Ovary (tissue), 9 donors: ENCODE data around the gene HS6ST3. TPM values are rescaled to one million over a fixed set of nuclear protein-coding genes. Genes with fewer than 3 reads are reported as not detected.

ENCODE experiments used
- DNase-seq, 5 donors: peaks; one replicate each; pipeline ENCODE4 v3.0.0-alpha.2; 2019 to 2020
- H3K27ac ChIP-seq, 2 donors: fragments of 200-600 bp; one replicate each; pipeline versions ENCODE4 v1.5.1 to v1.8.0; 2019 to 2022
- H3K27me3 ChIP-seq: fragments of 200-600 bp; one replicate; pipeline ENCODE4 v1.8.0; 2022
- H3K36me3 ChIP-seq: fragments of 200-600 bp; sonication (generic); one replicate; pipeline ENCODE4 v1.5.1; 2019
- H3K4me1 ChIP-seq: one replicate; pipeline ENCODE4 v1.8.1; 2013; ENCODE audit warnings: mild to moderate bottlenecking, moderate library complexity; ENCODE audit not compliant: insufficient read depth
- H3K4me3 ChIP-seq: fragments of 200-600 bp; sonication (generic); one replicate; pipeline ENCODE4 v1.5.1; 2017
- H3K9me3 ChIP-seq, 2 donors: fragments of 200-600 bp in 1 of 2; sonication (generic) in 1 of 2; one replicate each; pipeline versions ENCODE4 v1.5.1 to v1.8.1; 2013 to 2019; ENCODE audit warnings: mild to moderate bottlenecking in 1 of 2, moderate library complexity in 1 of 2
- CTCF ChIP-seq, 3 donors: fragments of 450-650 bp in 2 of 3; fragments of 200-600 bp in 1 of 3; IDR thresholded peaks; one replicate each; pipeline versions ENCODE4 v1.5.1 to v1.8.0; 2016 to 2022; ENCODE audit warnings: antibody characterized with exemption in 3 of 3, mild to moderate bottlenecking in 1 of 3
- EP300 ChIP-seq: sonication (generic); formaldehyde crosslinking; IDR thresholded peaks from one replicate; pipeline ENCODE4 v1.6.1; 2017; ENCODE audit warnings: antibody characterized with exemption
- POLR2A ChIP-seq: fragments of 450-650 bp; IDR thresholded peaks from one replicate; pipeline ENCODE4 v1.6.1; 2017; ENCODE audit warnings: antibody characterized with exemption, mild to moderate bottlenecking, moderate library complexity
- WGBS, 3 donors: extraction: QIAGEN DNeasy Blood & Tissue Kit in 1 of 3; methylation state at CpG; one replicate each; pipeline versions ENCODE4 v1.1.5 to v1.1.7; 2013 to 2017; 5-methylcytosine and 5-hydroxymethylcytosine counted together
- intact Hi-C, 4 donors: fragments of 100-400 bp; cut with DNase I; formaldehyde crosslinking; loops; one replicate each; pipeline versions ENCODE4 v1.11.0 to v1.15.1; 2022 to 2023
- polyA plus RNA-seq, 2 donors: library from polyadenylated mRNA; stranded (reverse); fragments of 200-250 nt in 1 of 2; fragments of 350-450 nt in 1 of 2; fragmentation: Illumina TruSeq in 1 of 2; extraction: RNeasy Lipid Tissue Mini Kit (QIAGEN cat#74804) in 1 of 2; gene quantifications; one replicate each; pipeline ENCODE4 v1.2.3, GENCODE V29; 2013 to 2014
- total RNA-seq, 7 donors: library from RNA; depleted of rRNA in 2 of 7; stranded (reverse); fragments of >200 nt in 2 of 7; fragmentation: NEBNext Ultra II Directional in 3 of 7; extraction: Animal tissue kit (Norgen Biotek cat#: 25700) in 3 of 7; gene quantifications; one replicate each; pipeline versions ENCODE4 v1.1.0 to v1.2.4, GENCODE V29; 2016 to 2023
- donor health status: DM: no; HTN: no; CAD: no; lungs with moderate emphysema.
- donor health status: DM: no; HTN: no; CAD: no.
- donor health status: Bipolar disorder and iron deficiency.
- donor health status: DM: yes; HTN: yes; CAD: no.
- donor health status: DM: no; HTN: no; CAD: no.
- donor health status: DM: yes; HTN: yes; CAD: no.

Gene HS6ST3
- total and polyA plus RNA-seq, 9 donors, result 0.05 to 0.46 (median 0.19) TPM; not detected in 3

- WGBS, 3 donors, result 90 to 97% (median 92%) methylated on average over 4 of the region's 4 CpGs
- Histone ChIP-seq H3K4me1 (no peaks in the 10 kb centered on the region), H3K4me3 (no peak overlapping the region), H3K27me3 (no peaks in the 10 kb centered on the region), H3K9me3 (no peaks in the 10 kb centered on the region), H3K27ac (no peak overlapping the region), H3K36me3 (no peaks in the 10 kb centered on the region)
- no peak for DNase-seq
- TF ChIP-seq POLR2A (no peak), CTCF (IDR thresholded peaks at IDR 0.05) (no peak), EP300 (no peak)
- intact Hi-C loops, result no loop called here
Measured at GRCh38 chr13:96252903-96253302, 163.0 kb downstream of the HS6ST3 start.

GRCh38 chr13:96273196-96273595, 183.3 kb downstream of the HS6ST3 start:
- intact Hi-C loops, result no loop called here
- Histone ChIP-seq H3K4me3 (no peak overlapping the region), H3K27me3 (no peaks in the 10 kb centered on the region), H3K27ac (no peak overlapping the region), H3K9me3 (no peaks in the 10 kb centered on the region), H3K36me3 (no peaks in the 10 kb centered on the region), H3K4me1 (no peaks in the 10 kb centered on the region)
- DNase-seq, result no peak
- whole genome bisulfite sequencing, 3 donors, result 45 to 55% (median 51%) methylated on average over 1 of the region's 1 CpG
- TF ChIP-seq POLR2A (no peak), CTCF (IDR thresholded peaks at IDR 0.05) (no peak), EP300 (no peak)

GRCh38 chr13:96274046-96274445, 184.1 kb downstream of the HS6ST3 start:
- Histone ChIP-seq H3K36me3 (no peaks in the 10 kb centered on the region), H3K27me3 (no peaks in the 10 kb centered on the region), H3K4me3 (no peak overlapping the region), H3K27ac (no peak overlapping the region), H3K9me3 (no peaks in the 10 kb centered on the region), H3K4me1 (no peaks in the 10 kb centered on the region)
- intact Hi-C loops, result no loop called here
- DNase-seq, result no peak
- WGBS, 3 donors, result 74 to 92% (median 81%) methylated on average over 2 of the region's 2 CpGs
- no peak for TF ChIP-seq CTCF (IDR thresholded peaks at IDR 0.05)
- no peak for TF ChIP-seq POLR2A

GRCh38 chr13:96279904-96280303, 190.0 kb downstream of the HS6ST3 start:
- no peak overlapping the region for H3K4me3 ChIP-seq
- TF ChIP-seq POLR2A, result no peak
- no peak for TF ChIP-seq CTCF (IDR thresholded peaks at IDR 0.05)
- H3K27ac ChIP-seq, result no peak overlapping the region
- no peak for DNase-seq
- H3K36me3 ChIP-seq, result no peaks in the 10 kb centered on the region
- no peaks in the 10 kb centered on the region for H3K4me1 ChIP-seq
- intact Hi-C loops, result no loop called here
- no peaks in the 10 kb centered on the region for H3K9me3 ChIP-seq
- H3K27me3 ChIP-seq, result no peaks in the 10 kb centered on the region
- 77 to 89% (median 85%) methylated on average over 3 of the region's 3 CpGs for WGBS, 3 donors

GRCh38 chr13:96284971-96285370, 195.1 kb downstream of the HS6ST3 start:
- Histone ChIP-seq H3K27ac (no peak overlapping the region), H3K36me3 (no peaks in the 10 kb centered on the region), H3K4me3 (no peak overlapping the region), H3K9me3 (no peaks in the 10 kb centered on the region), H3K27me3 (no peaks in the 10 kb centered on the region), H3K4me1 (no peaks in the 10 kb centered on the region)
- 60 to 73% (median 62%) methylated on average over 4 of the region's 4 CpGs for WGBS, 3 donors
- DNase-seq, result no peak
- intact Hi-C loops, result no loop called here
- no peak for TF ChIP-seq POLR2A
- no peak for TF ChIP-seq EP300
- no peak for TF ChIP-seq CTCF (IDR thresholded peaks at IDR 0.05)
